ENCODE data around the gene FIZ1.

DNA sequence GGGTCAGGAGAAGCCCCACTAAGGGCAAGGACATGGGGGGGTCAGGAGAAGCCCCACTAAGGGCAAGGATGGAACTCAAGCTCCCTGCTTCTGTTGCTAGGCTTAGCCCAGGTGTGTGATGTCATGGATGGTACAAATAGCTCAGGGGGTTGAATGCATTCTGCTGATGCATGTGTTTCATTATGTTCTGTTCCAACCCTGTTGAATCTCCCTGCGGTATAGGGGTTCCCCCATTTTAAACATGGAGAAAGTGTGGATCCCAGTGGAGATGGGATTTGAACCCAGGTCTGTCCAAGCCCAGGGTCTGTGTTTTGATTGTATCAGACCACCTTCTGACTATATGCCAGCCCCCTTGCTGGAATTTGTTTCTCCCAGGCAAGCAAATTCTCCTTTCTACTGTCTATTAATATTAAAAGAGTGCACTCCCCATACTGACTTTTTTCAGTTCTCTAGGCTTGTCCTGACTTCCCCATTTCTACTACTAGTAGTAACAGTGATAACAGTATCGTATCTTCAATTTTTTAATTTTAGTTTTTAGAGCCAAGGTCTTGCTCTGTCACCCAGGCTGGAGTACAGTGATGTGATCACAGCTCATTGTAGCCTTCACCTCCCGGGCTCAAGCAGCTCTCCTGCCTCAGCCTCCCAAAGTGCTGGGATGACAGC is 12.8 kb upstream of the FIZ1 start:
- TF ChIP-seq POLR2AphosphoS5 (IDR thresholded peaks at IDR 0.05; ENCODE audit: borderline replicate concordance, low read depth, low read length) (no peak), EZH2 (IDR thresholded peaks at IDR 0.05) (no peak), FOXP2 (optimal IDR thresholded peaks at IDR 0.05; ENCODE audit: control extremely low read depth, extremely low read length, insufficient read depth) (no peak)

All from SK-N-MC (cell line).